Measurements from ENCODE around the gene GGA1.
"Not testable (repeated sequence)": the region's sequence is repeated elsewhere in the genome, so short reads cannot be mapped to it uniquely, and the experiment has no call there.

The GGA1 gene

DNA sequence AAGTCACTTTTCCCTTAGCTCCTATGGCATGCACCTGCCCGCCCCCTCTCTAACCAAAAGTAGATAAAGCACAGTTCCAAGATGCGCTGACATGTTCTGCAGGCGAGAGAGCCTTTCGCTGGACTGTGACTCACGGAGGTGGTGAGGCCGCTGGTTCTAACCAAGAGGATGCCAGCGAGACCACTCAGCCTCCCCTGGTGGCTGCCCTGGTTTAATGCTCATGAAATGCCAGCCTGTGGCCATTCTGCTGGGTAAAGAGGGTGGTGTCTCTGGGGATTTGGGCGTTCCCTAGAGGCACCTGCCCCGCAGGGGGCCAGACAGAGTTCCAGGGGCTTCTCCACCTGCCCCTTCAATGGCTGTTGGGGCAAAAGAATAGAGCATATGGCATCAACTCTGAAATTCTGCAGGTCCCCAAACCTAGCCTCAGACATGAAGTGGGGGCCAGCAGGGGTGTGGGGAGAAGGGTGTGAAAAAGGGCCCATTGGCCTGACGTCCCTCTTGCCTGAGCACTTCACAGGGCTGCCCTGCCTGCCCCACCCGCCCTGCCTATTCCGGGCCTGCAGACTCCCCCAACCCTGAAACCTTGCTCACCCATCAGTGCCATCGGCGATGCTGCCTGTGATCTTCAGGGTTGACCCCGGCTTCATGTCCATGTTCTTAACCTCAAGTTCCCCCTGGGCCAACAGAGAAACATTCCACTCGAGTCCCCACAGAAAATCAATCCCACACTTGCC, 37.2 kb upstream of the GGA1 start:
- DNase-seq = no peak

DNA sequence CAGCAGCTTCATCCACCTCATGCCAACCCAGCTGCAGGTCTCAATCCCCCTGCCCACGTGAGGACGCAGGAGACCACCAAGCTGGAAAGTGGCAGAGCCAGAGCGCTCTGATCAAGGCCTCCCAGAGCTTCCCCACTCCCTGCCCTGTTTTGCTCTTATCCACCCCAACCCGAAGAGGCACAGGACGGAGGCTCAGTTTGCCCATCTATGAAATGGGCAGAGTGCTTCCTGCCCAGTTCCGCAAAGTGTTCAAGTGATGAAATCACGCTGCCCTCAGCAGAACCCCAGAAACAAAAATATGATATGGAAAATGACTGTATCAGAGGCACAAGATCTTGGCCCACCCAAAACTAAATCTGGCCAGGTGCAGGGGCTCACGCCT, 36.7 kb upstream of the GGA1 start:
- no peak for DNase-seq

DNA sequence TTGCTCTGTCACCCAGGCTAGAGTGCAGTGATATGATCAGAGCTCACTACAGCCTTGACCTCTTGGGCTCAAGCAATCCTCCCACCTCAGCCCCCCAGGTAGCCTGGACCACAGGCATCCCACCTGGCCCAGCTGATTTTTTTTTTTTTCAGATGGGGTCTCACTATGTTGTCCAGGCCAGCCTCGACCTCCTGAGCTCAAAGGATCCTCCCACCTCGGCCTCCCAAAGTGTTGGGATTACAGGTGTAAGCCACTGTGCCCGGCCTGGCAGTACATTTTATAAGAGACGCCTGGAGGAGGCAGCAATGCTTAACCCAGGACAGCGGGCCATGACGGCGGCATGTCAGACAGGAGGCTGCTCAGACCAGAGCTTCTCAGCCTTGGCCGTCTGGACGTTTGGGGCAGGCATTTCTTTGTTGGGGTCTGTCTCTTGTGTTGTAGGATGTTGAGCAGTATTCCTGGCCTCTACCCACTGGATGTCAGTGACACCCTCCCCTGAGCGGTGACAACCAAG, 33.1 kb upstream of the GGA1 start:
- DNase-seq = no peak

DNA sequence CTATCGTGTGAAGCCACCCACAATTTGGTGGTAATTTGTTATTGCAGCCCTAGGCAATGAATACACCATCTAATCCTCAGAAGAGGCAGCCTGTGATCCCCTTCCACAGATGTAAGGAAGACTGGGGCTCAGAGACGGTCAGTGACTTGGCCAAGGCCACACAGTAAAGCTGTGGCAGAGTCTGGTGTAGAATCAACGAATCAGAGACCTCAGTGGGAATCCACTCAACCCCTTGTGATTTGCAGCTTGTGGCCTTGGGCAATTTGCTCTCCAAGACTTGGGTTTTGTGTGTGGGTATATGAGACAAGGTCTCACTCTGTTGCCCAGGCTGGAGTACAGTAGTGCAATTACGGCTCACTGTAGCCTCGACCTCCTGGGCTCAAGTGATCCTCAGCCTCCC, 30.6 kb upstream of the GGA1 start:
- no peak for DNase-seq

DNA sequence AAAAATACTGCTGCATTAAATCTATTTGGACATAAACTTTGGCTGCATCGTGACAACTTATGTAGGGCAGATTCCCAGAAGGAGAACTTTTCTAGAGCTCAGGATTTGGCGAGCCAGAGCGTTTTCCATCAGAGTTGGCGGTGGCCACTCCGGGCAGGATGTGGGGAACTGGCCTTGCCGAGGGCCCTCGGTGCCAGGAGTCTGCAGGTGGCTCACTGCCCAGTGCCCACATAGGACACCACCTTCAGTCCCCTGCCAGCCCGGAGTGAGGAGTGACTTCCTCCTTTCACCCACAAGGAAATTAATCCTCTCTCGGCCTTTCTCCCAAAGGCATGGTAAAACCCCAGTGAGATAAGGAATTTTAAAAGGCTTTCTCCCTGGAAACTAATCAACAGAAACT, 27.1 kb upstream of the GGA1 start:
- no peak for DNase-seq

DNA sequence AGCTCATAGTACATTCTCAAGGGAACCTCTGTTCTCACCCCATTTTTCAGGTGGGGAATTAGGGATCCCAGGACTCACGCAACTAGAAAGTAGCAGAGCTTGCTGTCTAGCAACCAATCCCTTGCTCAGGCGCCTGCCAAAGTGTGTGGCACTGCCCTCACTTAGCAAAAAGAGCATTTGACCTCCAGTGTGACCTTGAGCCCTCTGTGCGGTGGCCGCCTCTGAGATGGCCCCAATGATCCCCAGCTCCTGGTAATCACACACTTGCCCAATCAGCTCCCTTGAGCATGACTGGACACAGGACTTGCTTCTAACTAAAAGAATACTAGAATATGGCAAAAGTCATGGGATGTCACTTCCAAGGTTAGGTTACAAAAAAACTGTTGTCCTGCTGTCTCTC, 26.1 kb upstream of the GGA1 start:
- no peak for DNase-seq

DNA sequence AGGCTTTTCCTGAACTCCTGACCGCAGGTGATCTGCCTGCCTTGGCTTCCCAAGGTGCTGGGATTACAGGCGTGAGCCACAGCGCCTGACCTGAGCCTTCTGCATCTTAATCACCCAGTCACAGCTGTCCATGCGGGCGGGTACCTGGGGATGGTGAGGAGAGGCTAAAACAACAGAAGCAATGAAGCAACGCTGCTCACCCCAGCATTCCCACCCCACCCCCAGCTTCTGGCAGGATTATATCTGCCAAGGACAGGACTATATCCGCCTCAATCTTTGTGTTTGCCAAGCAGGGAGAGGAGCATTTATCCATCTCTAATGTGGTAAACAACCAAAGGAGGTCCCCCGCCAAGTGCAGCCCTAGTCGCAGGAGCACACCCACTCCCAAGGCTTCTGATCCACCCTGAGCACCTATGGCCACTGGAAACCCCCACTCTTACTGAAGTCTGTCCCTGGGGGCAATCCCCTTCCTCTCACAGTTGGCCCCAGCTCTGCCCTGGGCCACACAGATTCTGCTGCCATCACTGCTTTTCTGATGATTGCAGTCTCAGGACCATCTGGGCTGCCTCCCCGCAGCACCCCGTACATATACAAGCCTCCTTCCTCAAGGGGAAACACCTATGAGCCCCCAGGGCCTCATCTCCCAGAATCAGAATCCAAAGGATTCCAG, 20.0 kb upstream of the GGA1 start:
- DNase-seq = no peak

DNA sequence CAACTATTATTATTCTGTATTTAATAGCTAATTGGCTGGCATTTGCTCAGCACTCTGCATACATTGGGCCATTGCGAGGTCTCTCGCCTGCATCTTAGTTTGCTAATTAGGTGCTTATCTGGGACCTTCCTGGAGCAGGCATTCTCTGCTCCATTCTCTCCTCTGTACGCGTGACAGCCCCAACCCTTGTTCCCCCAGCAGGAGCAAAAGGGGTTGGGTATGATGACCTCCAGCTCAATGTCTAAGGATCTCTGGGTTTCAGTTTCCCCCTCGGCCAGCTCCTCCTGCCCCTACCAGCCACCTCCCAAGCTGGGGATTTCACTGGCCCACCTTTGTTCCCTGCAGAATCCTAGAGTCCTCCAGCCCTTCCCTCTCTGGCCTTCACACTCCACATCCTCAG, 19.0 kb upstream of the GGA1 start:
- no peak for DNase-seq

DNA sequence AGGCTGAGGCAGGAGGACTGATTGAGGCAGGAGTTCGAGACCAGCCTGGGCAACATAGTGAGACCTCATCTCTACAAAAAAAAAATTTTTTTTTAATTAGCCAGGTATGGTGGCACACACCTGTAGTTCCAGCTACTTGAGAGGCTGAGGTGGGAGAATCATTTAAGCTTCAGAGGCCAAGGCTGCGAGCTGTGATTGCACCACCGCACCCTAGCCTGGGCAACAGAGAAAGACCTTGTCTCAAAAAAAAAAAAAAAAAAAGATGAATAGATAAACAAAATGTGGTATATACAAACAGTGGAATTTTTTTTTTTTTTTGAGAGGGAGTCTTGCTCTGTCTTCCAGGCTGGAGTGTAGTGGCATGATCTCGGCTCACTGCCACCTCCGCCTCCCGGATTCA, 17.6 kb upstream of the GGA1 start:
- DNase-seq = not testable (repeated sequence)

DNA sequence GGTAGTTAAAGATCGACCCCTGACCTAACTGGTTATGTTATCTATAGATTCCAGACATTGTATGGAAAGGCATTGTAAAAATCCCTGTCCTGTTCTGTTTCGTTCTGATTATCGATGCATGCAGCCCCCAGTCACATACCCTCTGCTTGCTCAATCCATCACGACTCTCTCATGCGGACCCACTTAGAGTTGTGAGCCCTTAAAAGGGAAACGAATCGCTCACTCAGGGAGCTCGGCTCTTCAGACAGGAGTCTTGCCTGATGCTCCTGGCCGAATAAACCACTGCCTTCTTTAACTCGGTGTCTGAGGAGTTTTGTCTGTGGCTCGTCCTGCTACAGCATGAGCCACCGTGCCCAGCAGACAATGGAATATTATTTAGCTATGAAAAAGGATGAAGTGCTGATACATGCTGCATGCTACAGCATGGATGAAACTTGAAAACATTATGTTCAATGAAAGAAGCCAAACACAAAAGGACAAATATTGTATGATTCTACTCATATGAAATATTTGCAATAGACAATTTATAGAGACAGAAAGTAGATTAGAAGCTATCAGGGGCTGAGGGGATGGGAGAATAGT, 16.7 kb upstream of the GGA1 start:
- DNase-seq = no peak

DNA sequence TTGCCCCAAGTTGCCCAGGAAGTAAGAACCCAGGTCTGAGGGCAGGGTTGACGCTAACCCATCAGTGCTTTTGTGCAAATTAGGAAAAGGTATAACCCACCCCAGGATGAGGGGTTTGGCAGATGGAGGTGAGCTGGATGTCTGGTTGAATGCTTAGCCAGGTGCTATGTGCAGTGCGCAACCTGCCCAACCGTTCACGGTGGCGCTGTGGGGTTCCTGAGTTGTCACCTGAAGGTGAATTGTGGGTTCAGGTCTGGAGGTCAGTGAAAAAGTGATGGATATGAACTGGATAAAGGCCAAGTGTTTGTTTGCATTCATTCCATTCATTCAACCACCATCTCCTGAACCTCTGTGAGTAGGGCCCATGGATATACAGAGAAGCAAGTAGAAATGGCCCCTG, 14.4 kb upstream of the GGA1 start:
- no peak for DNase-seq

DNA sequence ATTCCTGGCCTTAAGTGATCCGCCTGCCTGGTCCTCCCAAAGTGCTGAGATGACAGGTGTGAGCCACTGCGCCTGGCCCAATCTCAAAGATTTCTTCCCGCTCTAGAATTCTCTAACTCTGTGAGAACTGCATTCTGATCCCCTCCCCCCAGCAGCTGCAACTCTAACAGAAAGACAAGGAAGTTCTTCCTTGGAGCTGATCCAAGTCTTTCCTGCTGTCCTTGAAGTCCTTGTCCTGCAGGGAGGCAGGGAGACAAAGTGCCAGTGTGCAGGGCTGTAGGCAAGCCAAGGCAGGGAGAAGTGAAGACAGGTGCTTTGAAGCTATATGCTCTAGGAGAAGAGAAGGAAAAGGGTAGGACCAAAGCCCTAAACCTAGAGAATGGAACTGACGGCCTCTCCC, 9.5 kb upstream of the GGA1 start:
- DNase-seq = no peak

DNA sequence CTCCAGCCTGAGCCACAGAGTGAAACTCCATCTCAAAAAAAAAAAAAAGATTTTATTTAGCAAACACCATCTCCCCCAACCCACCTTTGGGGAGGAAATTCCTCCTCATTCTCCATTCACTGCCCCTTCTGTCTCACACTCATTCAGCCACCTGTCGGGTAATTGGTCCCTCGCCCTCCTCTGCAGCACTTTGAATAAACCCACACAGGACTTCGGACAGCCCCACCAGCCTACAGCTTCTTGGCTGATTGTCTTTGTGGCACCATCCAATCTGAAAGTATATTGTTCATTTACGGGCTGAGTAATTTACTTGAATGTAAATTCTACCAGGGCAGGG, 7.5 kb upstream of the GGA1 start:
- DNase-seq = no peak

DNA sequence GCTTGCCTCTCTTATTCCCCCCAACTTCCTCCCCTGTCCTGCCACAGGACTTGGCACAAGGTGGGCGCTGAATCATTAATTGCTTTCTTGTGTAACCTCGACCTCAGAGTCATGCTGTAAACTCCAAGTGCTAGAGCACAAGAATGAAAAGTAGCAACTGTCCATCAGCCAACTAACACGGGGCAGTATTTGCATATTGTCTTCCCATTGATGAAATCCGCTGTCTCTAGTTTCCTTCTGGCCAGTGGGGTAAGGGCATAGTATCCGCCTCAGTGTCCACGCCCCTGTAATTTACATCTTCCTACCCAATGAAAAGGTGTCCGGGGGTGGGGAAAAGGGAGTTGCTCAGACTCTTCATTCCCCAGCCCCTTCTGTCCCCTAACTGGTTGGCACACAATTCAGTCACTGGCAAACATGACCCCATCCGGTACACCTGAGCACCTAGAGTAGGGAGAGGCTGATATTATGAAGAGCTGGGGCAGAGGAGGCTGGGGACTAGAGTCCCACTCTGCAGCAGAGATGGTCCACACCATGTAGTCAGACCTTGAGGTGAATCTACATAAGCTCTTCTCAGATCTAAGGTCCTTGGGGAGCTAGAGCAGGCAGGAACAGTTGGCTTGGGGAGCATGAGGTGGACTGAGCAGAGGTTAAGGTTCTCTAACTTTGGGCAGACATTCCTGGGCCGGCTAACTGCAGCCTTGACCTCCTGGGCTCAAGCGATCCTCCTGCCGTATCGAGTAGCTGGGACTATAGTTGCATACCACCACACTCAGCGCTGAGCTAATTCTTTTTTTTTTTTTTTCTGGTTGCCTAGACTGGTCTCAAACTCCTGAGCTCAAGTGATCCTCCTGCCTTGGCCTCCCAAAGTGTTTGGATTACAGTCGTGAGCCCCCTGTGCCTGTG, 6.8 kb upstream of the GGA1 start:
- no peak for DNase-seq

DNA sequence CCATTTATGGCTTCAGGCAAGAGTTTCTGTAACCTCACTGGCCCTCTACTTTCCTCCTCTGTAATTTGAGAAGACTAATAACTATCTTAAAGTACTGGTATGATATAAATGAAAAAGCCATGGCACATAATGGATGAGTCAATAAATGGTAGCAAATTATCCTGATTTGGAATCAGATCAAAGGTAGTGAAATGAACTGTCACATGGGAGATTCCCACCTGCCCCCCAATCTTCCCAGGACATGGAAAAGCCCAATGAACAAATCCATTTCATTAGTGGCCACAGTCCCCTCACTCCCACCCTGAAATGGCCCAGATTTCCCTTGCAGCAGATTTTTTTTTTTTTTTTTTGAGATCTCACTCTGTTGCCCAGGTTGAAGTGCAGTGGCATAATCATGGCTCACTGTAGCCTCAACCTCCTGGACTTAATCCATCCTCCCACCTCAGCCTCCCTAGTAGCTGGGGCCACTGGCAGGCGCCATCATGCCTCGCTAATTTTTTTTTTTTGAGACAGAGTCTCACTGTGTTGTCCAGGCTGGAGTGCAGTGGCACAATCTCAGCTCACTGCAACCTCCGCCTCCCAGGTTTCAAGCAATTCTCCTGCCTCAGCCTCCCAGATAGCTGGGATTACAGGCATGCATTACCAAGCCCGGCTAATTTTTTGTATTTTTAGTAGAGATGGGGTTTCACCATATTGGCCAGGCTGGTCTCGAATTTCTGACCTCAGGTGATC, 5.9 kb upstream of the GGA1 start:
- DNase-seq = not testable (repeated sequence)

DNA sequence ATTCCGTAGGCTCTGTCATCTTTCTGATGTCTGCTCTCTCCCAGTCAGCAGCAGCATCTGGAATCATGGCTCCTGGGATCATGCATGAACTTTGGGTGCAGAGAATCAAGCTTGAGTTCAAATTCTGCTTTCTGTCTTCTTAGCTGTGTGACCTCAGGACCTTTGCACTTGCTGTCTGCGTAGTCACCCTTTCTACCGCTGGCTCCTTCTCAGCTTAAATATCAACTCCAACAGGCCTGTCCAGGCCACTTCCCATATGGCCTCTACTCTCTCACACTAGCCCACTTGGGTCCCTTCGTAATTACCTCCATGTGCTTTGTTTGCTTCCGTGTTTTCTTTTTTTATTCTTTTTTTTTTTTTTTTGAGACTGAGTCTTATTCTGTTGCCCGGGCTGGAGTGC, 4.6 kb upstream of the GGA1 start:
- no peak for DNase-seq

DNA sequence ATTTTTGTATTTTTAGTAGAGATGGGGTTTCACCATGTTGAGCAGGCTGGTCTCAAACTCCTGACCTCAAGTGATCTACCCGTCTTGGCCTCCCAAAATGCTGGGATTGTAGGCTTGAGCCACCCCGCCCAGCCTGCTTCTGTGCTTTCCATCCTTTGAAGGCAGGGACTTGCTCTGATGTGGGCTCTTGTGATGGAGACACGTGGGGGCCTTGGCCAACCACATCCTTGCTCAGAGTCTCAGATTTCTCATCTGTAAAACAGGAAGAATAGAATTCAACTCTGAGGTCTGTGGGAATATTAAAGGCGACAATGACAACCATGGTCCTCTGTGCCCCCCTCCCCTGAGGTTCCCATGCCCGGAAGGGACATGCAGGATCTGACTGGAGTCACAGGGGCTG, 3.8 kb upstream of the GGA1 start:
- peak; percentile 63 for DNase-seq

DNA sequence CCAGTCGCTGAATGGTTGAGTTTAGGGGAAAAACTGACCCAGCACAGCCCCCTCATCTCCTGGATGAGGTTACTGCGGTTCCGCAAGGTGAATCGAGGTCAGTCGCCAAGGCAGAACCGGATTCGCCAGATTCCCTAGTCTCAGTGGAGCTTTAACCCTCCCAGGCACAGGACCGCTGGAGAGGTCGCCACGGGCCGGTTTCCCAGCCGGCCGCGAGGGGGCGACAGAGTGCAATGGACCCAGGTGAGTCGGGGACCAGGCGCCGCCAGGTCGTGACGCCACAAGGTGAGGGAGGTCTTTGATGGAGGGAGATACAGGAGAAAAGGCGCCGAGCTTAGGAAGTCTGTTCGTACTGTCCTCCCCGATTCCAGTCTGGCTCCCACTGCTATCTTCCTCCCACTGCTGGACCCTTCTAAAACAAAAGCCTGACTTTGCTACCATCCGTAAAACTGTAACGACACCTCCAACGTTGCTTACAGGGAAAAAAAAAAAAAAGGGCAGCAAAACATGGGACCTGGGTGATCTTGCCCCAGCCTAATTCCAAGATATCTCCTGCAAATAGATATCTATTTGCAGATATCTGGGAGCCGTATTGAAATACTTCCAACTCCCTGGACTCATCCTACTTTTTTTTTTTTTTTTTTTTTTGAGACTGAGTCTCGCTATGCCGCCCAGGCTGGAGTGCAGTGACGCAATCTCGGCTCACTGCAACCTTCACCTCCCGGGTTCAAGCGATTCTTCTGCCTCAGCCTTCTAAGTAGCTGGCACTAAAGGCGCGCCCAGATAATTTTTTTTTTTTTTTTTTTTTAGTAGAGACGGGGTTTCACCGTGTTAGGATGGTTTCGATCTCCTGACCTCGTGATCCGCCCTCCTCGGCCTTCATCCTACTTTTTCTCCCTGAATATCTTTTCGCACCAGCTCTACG, 1.4 kb upstream of the GGA1 start:
- DNase-seq = peak; percentile 90

DNA sequence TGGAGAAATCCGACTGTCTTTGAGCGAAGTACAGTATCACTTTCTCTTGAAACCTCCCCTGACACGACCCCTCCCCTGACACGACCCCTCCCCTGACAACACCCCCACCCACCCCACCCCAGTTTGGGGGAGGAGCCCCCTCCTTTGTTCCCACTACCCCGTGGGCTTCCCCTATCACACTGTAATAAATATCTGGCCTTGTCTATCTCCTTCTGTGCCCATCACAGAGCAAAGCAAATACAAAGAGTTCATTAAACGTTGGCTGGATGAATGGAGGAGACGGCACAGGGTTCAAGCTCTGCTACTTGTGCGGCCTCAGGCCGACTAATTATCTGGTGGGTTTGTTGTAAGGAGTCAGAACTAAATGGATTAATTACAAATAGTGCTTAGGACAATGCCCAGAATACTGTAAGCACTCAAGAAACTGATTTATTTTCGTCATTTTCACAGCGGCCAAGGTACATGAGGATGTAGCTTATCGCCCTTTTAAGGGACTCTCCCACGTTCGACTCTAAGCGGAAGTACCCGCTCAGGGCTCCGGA, 628 bp upstream of the GGA1 start:
- no peak for DNase-seq

DNA sequence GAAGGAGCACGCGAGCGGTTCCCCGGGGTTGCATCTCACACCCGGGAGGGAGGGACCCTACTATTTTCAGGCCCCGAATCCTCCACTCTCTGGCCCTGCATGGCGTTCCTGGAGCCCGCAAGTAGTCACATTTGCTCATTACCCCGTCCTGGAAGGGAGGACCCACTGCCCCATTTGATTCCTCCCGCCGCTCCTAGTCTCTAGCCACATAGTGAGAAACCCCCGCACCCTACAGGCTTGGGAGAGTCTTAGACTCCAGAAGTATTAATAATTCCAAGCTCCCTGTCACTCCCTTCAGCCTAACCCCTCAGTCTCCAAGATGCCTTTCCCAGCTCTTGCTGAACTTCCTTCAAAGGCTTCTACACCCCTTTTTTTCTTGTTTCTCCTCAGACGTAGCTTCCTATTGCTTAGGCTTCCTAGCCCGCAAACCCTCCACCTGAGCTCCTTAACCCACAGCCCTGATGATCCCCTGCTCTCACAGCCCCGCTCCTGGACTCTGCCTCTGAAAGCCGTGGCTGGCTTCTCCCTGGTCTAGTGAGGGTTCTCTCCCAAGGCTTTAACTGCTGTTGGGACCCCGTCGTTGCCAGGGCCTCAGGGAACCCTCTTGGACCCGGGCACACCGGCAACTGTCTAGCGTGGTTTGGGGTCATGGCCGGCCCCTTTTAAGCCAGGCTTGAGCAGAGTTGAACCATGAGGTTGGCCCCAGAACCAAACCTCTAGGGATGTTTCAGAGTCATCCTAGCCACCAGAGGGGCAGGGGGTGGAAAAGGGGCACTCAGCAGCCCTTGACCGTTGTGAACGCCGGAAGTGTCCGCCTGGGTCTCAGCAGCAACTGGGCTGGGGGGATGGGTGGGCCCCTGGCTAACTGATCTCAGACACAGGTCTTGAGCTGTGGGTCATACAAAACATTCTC, 862 bp downstream of the GGA1 start:
- DNase-seq = no peak

Data from activated gamma-delta T cell treated with Interleukin-2 at 50 U/mL for 16 hours (primary cell).